T-helper 2 cell treated with Interferon-gamma antibody and Interleukin-4, amounts not matched to agents 5 μg/mL and 100 μg/mL, for 36 hours (primary cell): Measurements from ENCODE around the gene LPAR5.

Experiments
- DNase-seq: peaks from one replicate; pipeline ENCODE4 v3.0.0; 2021; ENCODE audit warnings: low spot score
- H3K27ac Mint-ChIP-seq: one replicate; pipeline ENCODE4 v1.8.0; 2021; ENCODE audit warnings: mild to moderate bottlenecking, mixed read lengths
- H3K27me3 Mint-ChIP-seq: one replicate; pipeline ENCODE4 v1.8.0; 2021; ENCODE audit warnings: low read depth, mixed read lengths
- H3K36me3 Mint-ChIP-seq: one replicate; pipeline ENCODE4 v1.8.0; 2021; ENCODE audit warnings: low read depth, mixed read lengths
- H3K4me1 Mint-ChIP-seq: one replicate; pipeline ENCODE4 v1.8.0; 2021; ENCODE audit warnings: low read depth, mixed read lengths
- H3K4me3 Mint-ChIP-seq: one replicate; pipeline ENCODE4 v1.8.0; 2022; ENCODE audit warnings: mild to moderate bottlenecking, moderate library complexity, mixed read lengths
- H3K9me3 Mint-ChIP-seq: one replicate; pipeline ENCODE4 v1.8.0; 2021; ENCODE audit warnings: mixed read lengths

Gene LPAR5

DNA sequence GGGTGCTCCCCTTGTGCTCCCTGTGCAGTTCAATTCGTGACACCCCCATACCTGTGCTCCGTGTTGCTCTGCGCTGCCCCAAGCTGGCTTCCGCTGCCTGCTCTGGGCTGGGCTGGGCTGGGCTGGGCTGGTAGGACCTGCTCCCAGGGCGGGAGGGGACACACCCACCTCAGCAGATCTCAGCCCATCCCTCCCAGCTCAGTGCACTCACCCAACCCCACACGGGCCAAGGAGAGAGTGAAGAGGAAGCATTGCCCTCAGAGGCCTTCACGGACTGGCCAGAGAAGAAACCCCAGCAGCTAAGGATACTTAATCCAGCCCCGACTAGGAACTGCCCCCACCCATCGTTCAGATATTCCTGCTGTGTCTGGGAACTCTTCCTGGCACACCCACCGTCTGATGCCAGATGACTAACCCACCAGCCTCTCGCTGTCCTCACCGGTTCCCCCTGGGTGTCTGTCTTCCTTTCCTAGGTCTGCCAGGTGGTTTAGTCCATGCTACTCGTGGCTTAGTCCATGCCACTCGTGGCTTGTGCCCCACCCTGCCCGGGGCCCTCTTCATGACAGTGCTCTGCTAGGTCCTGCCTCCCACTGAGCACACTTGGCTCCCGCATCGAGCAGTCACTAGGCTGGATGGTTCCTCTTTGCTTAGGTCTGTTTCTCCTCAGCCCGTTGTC is at the start of gene LPAR5:
TSS of gene LPAR5 (minus strand) at position 104 of the 676 bp plus-strand sequence. CDS start 14,711 bp downstream, outside the sequence.
- DNase-seq = no peak
- Mint-ChIP-seq H3K27ac (peak within 1 kb of the TSS; percentile 87), H3K4me3 (peak within 1 kb of the TSS; percentile 67), H3K4me1 (peaks cover 40% of the 10 kb centered on the region), H3K9me3 (no peaks in the 10 kb centered on the region), H3K27me3 (no peaks in the 10 kb centered on the region), H3K36me3 (no peaks in the 10 kb centered on the region)

DNA sequence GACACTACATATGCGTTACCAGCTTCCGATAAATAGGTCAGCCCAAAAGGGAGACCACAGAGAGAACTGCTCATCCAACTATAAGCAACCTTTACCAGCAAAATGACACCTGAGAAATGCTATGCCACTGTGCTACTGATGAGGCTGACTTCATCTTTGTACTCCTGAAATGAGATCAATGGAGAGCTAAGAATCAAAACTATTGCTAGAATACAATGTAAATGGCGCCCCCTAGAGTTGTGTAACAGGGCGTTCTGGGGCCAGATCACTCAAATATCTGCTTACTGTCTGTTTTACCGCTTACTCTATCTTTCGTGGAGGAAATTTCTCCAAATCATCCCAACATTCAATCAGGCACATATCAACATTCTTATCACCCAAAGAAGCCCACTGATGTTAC is 48.9 kb upstream of the LPAR5 start:
- Mint-ChIP-seq H3K36me3 (peaks cover 46% of the 10 kb centered on the region), H3K4me1 (peaks cover 34% of the 10 kb centered on the region), H3K9me3 (no peaks in the 10 kb centered on the region), H3K4me3 (peak overlapping the region; percentile 1), H3K27me3 (no peaks in the 10 kb centered on the region), H3K27ac (no peak overlapping the region)
- peak; percentile 32 for DNase-seq

DNA sequence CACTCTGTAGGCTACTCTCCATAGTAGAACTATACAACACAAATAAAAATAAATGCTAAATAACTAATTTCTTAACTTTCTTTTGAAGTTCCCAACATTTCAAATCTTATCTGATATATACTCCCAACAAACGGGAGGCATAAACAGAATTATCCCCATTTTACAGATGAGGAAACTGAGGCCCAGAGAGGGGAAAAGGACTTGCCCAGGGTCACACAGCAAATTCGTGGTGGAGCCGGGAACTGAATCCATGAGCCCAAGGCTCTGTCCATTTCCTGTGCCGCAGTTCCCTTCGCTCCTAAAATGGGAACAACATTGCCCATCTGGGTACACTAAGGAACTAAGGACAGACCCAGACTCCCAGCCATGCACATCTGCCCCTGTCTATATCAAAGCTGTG is 41.2 kb upstream of the LPAR5 start:
- Mint-ChIP-seq H3K27ac (no peak overlapping the region), H3K4me1 (peaks cover 5% of the 10 kb centered on the region), H3K9me3 (no peaks in the 10 kb centered on the region), H3K36me3 (peaks cover 68% of the 10 kb centered on the region), H3K4me3 (no peak overlapping the region), H3K27me3 (no peaks in the 10 kb centered on the region)
- no peak for DNase-seq

DNA sequence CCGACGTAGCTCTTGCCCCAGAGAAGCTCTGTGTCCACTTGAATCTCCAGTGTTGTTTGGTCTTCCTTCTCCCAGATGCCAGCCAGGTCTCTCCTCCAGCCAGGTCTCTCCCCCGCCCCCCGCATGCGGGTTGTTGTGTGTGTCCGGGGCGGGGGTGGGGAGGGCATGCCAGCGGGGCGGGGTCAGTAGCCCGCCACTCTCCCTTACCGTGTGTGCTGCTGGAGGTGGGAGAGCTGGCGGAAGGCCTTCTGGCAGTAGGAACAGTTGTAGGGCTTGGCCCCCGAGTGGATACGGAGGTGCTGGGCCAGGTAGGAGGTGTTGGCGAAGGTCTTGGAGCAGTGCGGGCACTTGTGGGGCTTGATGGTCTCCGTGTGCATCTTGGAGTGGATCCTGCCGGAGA is 36.4 kb upstream of the LPAR5 start:
- H3K4me3 Mint-ChIP-seq = no peak overlapping the region
- no peak for DNase-seq
- no peaks in the 10 kb centered on the region for H3K27me3 Mint-ChIP-seq
- H3K4me1 Mint-ChIP-seq = peaks cover 5% of the 10 kb centered on the region
- H3K36me3 Mint-ChIP-seq = peaks cover 83% of the 10 kb centered on the region
- H3K9me3 Mint-ChIP-seq = no peaks in the 10 kb centered on the region
- H3K27ac Mint-ChIP-seq = no peak overlapping the region

DNA sequence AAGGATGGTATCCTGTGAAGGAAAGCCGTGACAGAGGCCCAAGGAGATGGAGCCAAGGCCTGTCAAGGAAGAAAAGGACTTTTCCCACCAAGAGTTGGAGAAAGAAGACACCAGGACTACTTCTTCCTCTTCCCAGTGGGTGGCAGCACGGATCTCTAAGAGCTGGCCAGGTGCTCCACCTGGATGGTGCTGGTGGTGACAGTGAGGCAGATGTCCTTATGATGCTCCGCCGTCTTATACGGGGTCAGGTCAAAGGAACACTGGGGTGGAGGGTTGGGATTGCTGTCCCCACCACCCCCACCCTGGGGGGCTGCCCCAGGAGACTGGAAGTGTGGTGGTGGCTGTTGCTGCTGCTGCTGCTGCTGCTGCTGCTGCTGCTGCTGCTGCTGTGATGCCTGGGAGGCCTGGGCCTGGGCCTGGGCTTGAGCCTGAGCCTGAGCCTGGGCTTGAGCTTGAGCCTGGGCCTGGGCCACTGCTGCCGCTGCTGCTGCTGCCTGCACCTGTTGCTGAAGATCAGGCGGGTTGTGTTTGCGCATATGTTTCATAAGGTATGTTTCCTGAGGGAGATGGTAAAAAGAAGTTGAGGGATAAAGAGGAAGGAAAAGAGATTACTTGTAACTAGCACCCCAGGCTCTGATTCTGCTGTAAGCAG is 31.9 kb upstream of the LPAR5 start:
- Mint-ChIP-seq H3K27ac (no peak overlapping the region), H3K4me3 (no peak overlapping the region), H3K9me3 (no peaks in the 10 kb centered on the region), H3K36me3 (peaks cover 65% of the 10 kb centered on the region), H3K27me3 (no peaks in the 10 kb centered on the region), H3K4me1 (peaks cover 8% of the 10 kb centered on the region)
- DNase-seq = no peak

DNA sequence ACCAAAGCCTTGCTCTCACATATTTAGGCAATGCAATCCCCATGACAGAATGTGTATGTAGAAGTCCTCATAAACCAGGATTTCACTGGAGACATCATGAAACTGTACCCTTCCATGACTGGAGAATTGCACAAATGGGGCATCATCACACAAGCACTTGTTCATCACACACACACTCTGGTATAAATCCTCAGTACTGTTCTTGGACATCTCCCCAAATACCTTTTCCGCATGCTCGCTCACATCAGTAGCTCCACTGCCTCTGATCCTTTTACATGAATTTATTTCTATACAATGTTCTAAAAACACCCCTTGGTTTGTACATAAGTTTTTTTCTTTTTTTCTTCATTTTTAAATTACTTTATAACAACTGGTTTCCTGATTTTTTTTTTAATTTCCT is 30.5 kb upstream of the LPAR5 start:
- no peak for DNase-seq
- H3K4me1 Mint-ChIP-seq = peaks cover 16% of the 10 kb centered on the region
- H3K27ac Mint-ChIP-seq = no peak overlapping the region
- no peaks in the 10 kb centered on the region for H3K9me3 Mint-ChIP-seq
- H3K4me3 Mint-ChIP-seq = no peak overlapping the region
- H3K36me3 Mint-ChIP-seq = peaks cover 51% of the 10 kb centered on the region
- H3K27me3 Mint-ChIP-seq = no peaks in the 10 kb centered on the region

DNA sequence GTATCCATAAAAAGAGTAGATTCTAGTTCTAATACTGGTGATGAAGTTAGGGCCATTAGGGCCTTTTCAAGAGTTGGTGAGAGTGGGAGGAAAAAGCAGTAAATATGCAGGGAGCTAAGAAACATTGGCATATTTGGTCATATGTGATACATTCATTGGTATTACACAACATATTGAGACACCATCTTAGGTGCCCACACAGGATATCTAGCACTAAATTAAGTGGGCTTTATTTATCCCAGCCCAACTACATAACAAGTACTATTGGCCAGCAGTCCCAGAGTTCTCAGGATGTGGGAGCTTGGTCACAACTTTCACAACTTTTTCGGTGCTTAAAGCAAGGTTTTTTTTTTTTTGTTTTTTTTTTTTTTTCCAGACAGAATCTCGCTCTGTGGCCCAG is 29.1 kb upstream of the LPAR5 start:
- H3K36me3 Mint-ChIP-seq = peaks cover 39% of the 10 kb centered on the region
- no peak overlapping the region for H3K4me3 Mint-ChIP-seq
- H3K9me3 Mint-ChIP-seq = no peaks in the 10 kb centered on the region
- no peak for DNase-seq
- no peaks in the 10 kb centered on the region for H3K27me3 Mint-ChIP-seq
- peaks cover 16% of the 10 kb centered on the region for H3K4me1 Mint-ChIP-seq
- no peak overlapping the region for H3K27ac Mint-ChIP-seq

DNA sequence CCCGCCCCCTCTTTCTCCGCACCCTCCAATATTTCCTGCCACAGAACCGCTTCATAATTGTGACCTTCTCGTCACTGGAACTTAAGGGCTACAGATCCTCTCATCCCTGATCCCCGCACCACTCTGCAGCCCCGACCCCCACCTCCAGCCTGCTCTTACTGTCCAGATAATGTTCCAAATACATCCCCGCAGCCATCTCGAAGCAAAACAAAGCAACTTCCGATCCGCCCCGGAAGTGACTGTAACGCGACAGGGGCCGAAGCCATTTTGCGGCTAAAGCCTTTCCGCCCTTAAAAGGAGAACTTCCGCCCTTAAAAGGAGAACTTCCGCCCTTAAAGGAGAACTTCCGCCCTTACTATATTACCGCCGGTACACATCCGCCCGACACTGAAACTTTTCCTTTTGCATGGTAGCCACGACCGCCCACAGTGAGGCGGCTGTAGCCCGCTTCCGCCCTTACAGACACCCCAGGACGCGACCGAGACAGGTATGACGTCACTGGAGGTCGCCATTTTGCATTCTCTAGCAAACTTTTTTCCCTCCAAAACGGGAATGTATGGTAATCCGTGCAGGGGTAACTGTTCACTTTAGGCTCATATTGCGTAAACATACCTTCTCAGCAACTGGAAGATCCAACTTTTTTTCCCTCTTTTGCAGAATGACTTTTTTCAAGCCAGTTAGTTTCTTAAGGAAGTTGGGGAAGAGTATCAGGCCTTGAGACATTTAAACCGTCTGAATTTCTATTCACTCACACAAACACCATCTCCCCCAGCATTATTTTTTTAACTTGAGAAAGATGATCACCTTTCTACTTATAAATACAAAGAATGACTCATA is 27.4 kb upstream of the LPAR5 start, which contains the start of gene ING4:
TSS of gene ING4 (minus strand) at position 214 of the 837 bp plus-strand sequence. CDS start at position 196, 18 bp downstream.
- H3K27ac Mint-ChIP-seq = peak within 1 kb of the TSS; percentile 95
- DNase-seq = peak; percentile 97
- H3K27me3 Mint-ChIP-seq = no peaks in the 10 kb centered on the region
- H3K9me3 Mint-ChIP-seq = no peaks in the 10 kb centered on the region
- peak within 1 kb of the TSS; percentile 96 for H3K4me3 Mint-ChIP-seq
- peaks cover 27% of the 10 kb centered on the region for H3K36me3 Mint-ChIP-seq
- peaks cover 16% of the 10 kb centered on the region for H3K4me1 Mint-ChIP-seq

DNA sequence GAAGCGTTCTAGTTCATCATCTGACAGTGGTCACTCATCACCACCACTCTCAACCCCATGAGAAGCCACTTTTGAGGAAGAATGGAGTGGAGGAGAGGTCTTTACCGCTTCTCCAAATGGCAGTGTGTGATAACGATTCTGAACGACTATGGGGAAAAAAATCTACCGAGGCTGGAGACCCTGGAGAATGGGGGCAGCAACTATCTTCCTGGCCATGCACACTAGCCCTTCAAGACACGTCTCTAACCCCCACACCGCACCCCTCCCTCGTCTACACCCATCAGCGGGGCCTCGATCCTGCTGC is 26.8 kb upstream of the LPAR5 start:
- Mint-ChIP-seq H3K27me3 (no peaks in the 10 kb centered on the region), H3K4me1 (peaks cover 16% of the 10 kb centered on the region), H3K36me3 (peaks cover 22% of the 10 kb centered on the region), H3K9me3 (no peaks in the 10 kb centered on the region), H3K27ac (peak overlapping the region; percentile 95), H3K4me3 (peak overlapping the region; percentile 96)
- no peak for DNase-seq

DNA sequence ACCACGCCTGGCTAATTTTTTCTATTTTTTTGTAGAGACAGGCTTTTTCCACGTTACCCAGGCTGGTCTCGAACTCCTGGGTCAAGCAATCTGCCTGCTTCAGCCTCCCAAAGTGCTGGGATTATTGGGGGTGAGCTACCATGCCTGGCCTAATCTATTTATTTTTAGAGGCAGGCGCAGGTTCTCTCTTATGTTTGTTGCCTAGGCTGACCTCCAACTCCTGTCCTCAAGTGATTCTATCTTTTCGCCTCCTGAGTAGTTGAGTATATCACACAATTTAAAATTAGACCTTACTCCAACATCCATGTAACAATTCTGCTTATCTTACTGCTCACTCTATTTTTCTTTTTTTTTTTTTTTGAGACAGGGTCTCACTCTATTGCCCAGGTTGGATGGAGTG is 18.2 kb upstream of the LPAR5 start:
- Mint-ChIP-seq H3K4me1 (no peaks in the 10 kb centered on the region), H3K36me3 (peaks cover 33% of the 10 kb centered on the region), H3K27ac (no peak overlapping the region), H3K27me3 (no peaks in the 10 kb centered on the region), H3K4me3 (no peak overlapping the region), H3K9me3 (no peaks in the 10 kb centered on the region)
- no peak for DNase-seq

DNA sequence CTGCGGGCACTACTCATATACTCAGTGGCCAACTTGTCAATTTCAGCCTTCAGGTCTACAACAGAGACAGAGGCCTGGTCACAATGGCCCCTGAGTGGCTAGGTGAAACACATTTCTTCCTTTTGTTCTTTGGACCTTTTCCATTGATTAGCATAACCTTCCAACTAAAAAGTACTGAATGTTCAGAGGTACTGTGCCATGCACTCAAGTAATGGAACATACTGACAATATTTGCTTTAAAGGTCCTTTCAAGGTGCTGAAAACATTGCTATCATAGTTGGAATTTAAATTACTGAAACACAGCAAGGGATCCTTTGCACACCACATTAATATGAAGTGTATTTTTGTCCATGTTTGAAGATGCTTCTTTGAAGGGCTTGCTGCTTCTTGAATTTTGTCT is 17.6 kb upstream of the LPAR5 start:
- DNase-seq = no peak
- H3K4me3 Mint-ChIP-seq = no peak overlapping the region
- no peaks in the 10 kb centered on the region for H3K9me3 Mint-ChIP-seq
- peaks cover 30% of the 10 kb centered on the region for H3K36me3 Mint-ChIP-seq
- no peaks in the 10 kb centered on the region for H3K27me3 Mint-ChIP-seq
- no peaks in the 10 kb centered on the region for H3K4me1 Mint-ChIP-seq
- no peak overlapping the region for H3K27ac Mint-ChIP-seq

DNA sequence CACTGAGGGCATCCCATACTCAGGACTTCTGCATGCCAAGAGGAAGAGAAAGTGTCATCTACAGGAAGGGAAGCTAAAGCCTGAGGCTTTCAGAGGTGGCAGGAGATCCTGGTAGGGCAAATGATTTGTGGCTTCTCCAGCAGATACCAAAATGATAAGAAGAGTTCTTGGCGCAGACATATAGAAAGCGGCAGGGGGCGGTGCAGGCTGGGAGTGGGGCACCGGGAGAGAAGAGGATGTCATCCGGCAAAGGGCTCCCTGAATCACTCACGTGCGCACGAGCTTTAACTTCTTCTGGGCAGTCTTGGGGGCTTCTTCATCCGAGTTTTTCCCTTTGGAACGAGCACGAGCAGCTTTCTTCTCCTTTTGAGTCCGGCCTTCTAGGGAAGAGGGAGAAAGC is 16.6 kb upstream of the LPAR5 start:
- H3K9me3 Mint-ChIP-seq = no peaks in the 10 kb centered on the region
- no peaks in the 10 kb centered on the region for H3K4me1 Mint-ChIP-seq
- peaks cover 33% of the 10 kb centered on the region for H3K36me3 Mint-ChIP-seq
- no peaks in the 10 kb centered on the region for H3K27me3 Mint-ChIP-seq
- peak overlapping the region; percentile 39 for H3K27ac Mint-ChIP-seq
- no peak overlapping the region for H3K4me3 Mint-ChIP-seq
- DNase-seq = no peak

DNA sequence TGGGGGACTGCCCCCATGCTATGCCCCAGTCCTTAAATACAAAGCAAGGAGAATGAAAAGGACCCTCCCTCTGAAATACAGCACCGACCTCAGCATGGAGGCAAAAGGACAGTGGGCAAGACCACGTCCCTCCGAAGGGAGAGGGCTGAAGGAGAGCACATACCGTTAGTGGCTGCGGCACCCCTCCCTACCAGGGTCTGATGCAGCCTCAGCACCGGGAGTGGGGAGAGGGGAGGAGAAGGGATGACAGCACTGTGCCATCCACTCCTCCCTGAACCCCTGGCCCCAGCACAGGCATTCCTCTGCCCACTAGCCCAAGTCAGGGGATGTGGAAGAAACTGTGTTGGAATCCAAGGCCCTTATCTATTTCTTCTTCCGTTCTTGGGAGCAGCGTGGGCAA is 15.1 kb upstream of the LPAR5 start:
- Mint-ChIP-seq H3K9me3 (no peaks in the 10 kb centered on the region), H3K27me3 (no peaks in the 10 kb centered on the region), H3K4me1 (peaks cover 6% of the 10 kb centered on the region), H3K4me3 (no peak overlapping the region), H3K27ac (no peak overlapping the region), H3K36me3 (peaks cover 37% of the 10 kb centered on the region)
- DNase-seq = no peak

DNA sequence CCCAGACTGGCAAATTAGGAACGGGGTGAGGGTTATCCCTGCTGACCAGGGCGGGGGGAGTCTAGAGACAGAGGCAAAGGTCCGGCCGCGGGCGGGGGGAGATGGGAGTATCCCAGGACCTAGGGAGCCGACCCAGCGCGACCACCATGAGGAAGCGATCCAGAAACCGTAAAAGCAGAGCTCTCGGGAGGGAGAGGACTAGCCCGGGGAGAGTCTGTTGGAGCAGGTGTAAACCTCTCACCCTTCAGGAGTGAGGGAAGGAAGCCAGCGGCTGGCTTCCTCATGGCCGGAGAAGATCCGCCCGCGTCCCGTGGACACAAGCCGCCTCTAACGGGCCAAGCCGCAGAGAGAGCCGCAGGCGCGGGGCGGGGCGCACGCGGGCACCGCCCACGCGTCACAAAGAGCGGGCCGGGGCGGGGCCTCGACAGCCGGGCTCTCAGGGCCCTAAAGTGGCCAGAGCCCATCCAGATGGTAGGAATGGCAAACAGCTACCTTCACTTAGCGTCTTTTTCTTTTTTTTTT is 11.4 kb upstream of the LPAR5 start, which contains the start of gene ACRBP:
TSS of gene ACRBP (minus strand) at position 350 of the 522 bp plus-strand sequence. CDS start at position 284, 66 bp downstream.
- Mint-ChIP-seq H3K9me3 (peaks cover 18% of the 10 kb centered on the region), H3K4me3 (peak within 1 kb of the TSS; percentile 76), H3K27ac (peak within 1 kb of the TSS; percentile 65), H3K36me3 (peaks cover 39% of the 10 kb centered on the region), H3K4me1 (peaks cover 12% of the 10 kb centered on the region), H3K27me3 (peaks cover 2% of the 10 kb centered on the region)
- peak; percentile 48 for DNase-seq
